SU-DHL-6 (cell line): ENCODE results near the gene TTN.
A peak's percentile ranks its signal among the peaks of the same experiment; 100 is the strongest.

Experiments
- H2AFZ ChIP-seq: fragments of 200-600 bp; sonication (generic); 2 replicates; pipeline ENCODE4 v1.6.1; 2014; ENCODE audit warnings: low read depth, mild to moderate bottlenecking, moderate library complexity, mixed read lengths, antibody characterized with exemption, low read length; ENCODE audit not compliant: severe bottlenecking
- H3F3A ChIP-seq: fragments of 200-600 bp; shearing (Covaris generic); 2 replicates; pipeline ENCODE4 v1.6.0; 2016; ENCODE audit warnings: antibody characterized with exemption, mild to moderate bottlenecking; ENCODE audit not compliant: insufficient read depth
- H3K27ac ChIP-seq: fragments of 200-600 bp; sonication (generic); 2 replicates; pipeline ENCODE4 v1.5.1; 2016; ENCODE audit warnings: low read depth, mild to moderate bottlenecking, low read length, moderate library complexity, mixed read lengths
- H3K27me3 ChIP-seq: fragments of 200-600 bp; sonication (generic), shearing (Covaris generic); 2 replicates; pipeline ENCODE4 v1.6.0; 2014; ENCODE audit warnings: mild to moderate bottlenecking, low read length
- H3K36me3 ChIP-seq: fragments of 200-600 bp; sonication (generic); 2 replicates; pipeline ENCODE4 v1.6.1; 2014; ENCODE audit warnings: mild to moderate bottlenecking, low read length, mixed read lengths
- H3K4me2 ChIP-seq: fragments of 300-600, 200-600 bp; shearing (Covaris generic), sonication (generic); 2 replicates; pipeline ENCODE4 v1.6.0; 2014; ENCODE audit warnings: low read length, low read depth, mild to moderate bottlenecking; ENCODE audit not compliant: poor library complexity, severe bottlenecking
- H3K4me3 ChIP-seq: fragments of 200-600 bp; sonication (generic); 2 replicates; pipeline ENCODE4 v1.5.1; 2014; ENCODE audit warnings: antibody characterized with exemption, low read length, mild to moderate bottlenecking, mixed read lengths; ENCODE audit not compliant: insufficient read depth, poor library complexity, severe bottlenecking
- H3K79me2 ChIP-seq: fragments of 200-600 bp; sonication (generic); 2 replicates; pipeline ENCODE4 v1.6.1; 2014; ENCODE audit warnings: mild to moderate bottlenecking, low read length, moderate library complexity; ENCODE audit not compliant: insufficient read depth
- H3K9ac ChIP-seq: fragments of 200-600 bp; sonication (generic); 2 replicates; pipeline ENCODE4 v1.7.0; 2014; ENCODE audit warnings: mild to moderate bottlenecking, low read length
- H3K9me2 ChIP-seq: fragments of 200-600 bp; sonication (generic); replicated peaks from 2 replicates; pipeline ENCODE4 v1.6.1; 2014; ENCODE audit warnings: low read length; ENCODE audit not compliant: insufficient read depth
- H3K9me3 ChIP-seq: fragments of 200-600 bp; sonication (generic); 2 replicates; pipeline ENCODE4 v1.6.1; 2014; ENCODE audit warnings: low read length, mixed read lengths; ENCODE audit not compliant: insufficient read depth
- H4K20me1 ChIP-seq: fragments of 200-600 bp; sonication (generic); 2 replicates; pipeline ENCODE4 v1.6.1; 2014; ENCODE audit warnings: low read depth, mild to moderate bottlenecking, antibody characterized with exemption, low read length, moderate library complexity, mixed read lengths
- EZH2phosphoT487 ChIP-seq: fragments of 200-600 bp; sonication (generic), shearing (Covaris generic); conservative IDR thresholded peaks from 2 replicates; pipeline ENCODE4 v1.6.1; 2018; ENCODE audit warnings: mild to moderate bottlenecking, antibody characterized with exemption, low read length, moderate library complexity, mixed read lengths
- TF ChIP-seq, protein P1 (sequence below): fragments of 200-600 bp; sonication (generic); IDR thresholded peaks from one replicate; pipeline ENCODE4 v1.5.1; 2017; ENCODE audit warnings: antibody characterized with exemption, mild to moderate bottlenecking, low read length, moderate library complexity; ENCODE audit not compliant: insufficient read depth, poor library complexity, severe bottlenecking

TTN gene

DNA sequence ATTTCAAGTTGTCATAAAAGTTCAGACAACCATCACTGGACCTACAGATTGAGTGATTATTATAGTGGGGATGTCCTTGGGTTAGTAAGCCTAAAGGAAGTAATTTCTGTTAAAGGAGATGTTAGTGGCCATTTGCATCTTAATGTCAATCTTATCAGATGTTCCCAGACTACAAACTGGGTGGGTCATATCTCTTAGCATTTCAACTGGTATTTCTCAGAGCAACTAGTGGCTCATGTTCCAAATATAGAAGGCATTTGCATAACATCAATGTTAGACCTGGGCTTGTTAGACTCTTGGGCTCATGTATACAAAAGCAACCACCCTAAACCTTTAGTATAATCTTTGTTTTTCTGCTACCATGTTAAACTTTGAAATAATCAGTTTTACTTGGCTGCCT, 309.1 kb downstream of the TTN start:
- peaks cover 42% of the 10 kb centered on the region for H3K36me3 ChIP-seq

DNA sequence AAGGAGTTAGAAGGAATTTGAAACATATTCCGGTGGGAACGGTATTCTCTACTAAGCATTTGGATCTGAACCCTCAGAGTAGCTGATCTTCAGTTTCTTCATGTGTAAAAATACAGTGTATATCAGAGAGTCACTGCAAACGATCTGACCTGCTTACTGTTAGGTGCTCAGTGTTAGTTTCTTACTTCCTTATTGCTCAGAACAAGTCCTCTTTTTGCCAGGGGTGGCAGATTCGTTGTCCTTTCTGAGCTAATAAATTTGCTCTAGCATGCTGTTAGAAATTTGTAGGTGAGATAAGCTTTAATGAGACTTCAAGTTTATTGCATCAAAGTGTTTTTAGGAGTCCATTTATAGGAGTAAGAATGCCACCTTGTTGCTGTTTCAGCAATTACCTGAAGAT, 311.2 kb downstream of the TTN start:
- Histone ChIP-seq H3K36me3 (peaks cover 25% of the 10 kb centered on the region; the same call in 1 of the 2 replicates), H3K4me2 (no peak overlapping the region)

More for the DNA sequence above, 309.1 kb downstream of the TTN start:
- H4K20me1 ChIP-seq = no peaks in the 10 kb centered on the region
- H3F3A ChIP-seq = no peaks in the 10 kb centered on the region
- no peak overlapping the region for H3K27ac ChIP-seq
- TF ChIP-seq, protein P1, sequence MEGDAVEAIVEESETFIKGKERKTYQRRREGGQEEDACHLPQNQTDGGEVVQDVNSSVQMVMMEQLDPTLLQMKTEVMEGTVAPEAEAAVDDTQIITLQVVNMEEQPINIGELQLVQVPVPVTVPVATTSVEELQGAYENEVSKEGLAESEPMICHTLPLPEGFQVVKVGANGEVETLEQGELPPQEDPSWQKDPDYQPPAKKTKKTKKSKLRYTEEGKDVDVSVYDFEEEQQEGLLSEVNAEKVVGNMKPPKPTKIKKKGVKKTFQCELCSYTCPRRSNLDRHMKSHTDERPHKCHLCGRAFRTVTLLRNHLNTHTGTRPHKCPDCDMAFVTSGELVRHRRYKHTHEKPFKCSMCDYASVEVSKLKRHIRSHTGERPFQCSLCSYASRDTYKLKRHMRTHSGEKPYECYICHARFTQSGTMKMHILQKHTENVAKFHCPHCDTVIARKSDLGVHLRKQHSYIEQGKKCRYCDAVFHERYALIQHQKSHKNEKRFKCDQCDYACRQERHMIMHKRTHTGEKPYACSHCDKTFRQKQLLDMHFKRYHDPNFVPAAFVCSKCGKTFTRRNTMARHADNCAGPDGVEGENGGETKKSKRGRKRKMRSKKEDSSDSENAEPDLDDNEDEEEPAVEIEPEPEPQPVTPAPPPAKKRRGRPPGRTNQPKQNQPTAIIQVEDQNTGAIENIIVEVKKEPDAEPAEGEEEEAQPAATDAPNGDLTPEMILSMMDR = no peak
- TF ChIP-seq EZH2phosphoT487 = no peak
- no peaks in the 10 kb centered on the region for H3K9me3 ChIP-seq
- no peaks in the 10 kb centered on the region for H3K27me3 ChIP-seq
- no peak overlapping the region for H2AFZ ChIP-seq
- no peak overlapping the region for H3K4me3 ChIP-seq
- no peaks in the 10 kb centered on the region for H3K79me2 ChIP-seq
- no peaks in the 10 kb centered on the region for H3K9me2 ChIP-seq
- H3K9ac ChIP-seq = no peak overlapping the region
- peak overlapping the region; percentile 26 for H3K4me2 ChIP-seq

DNA sequence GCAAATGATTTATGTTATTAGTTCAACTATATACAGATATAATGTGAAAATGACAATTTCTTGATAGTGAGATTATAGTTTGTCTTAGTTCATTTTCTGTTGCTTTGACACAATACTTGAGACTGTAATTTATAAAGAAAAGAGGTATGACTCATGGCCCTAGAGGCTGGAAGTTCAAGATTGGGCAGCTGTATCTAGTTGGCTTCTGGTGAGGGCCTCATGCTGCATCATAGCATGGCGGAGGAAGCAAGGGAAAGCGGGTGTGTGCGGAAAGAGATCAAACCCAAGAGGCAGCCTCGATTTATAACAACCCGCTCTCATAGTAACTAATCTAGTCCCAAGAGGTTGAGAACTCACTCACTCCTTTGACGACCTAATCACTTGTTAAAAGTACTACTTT, 315.6 kb downstream of the TTN start:
- TF ChIP-seq EZH2phosphoT487 = no peak
- TF ChIP-seq, protein P1 = no peak
- no peaks in the 10 kb centered on the region for H3K9me2 ChIP-seq
- H4K20me1 ChIP-seq = no peaks in the 10 kb centered on the region
- H3K4me3 ChIP-seq = no peak overlapping the region
- peaks cover 7% of the 10 kb centered on the region; the same call in 1 of the 2 replicates for H3K79me2 ChIP-seq
- no peak overlapping the region for H3K4me2 ChIP-seq
- H2AFZ ChIP-seq = no peak overlapping the region
- no peaks in the 10 kb centered on the region for H3F3A ChIP-seq
- no peak overlapping the region for H3K9ac ChIP-seq
- H3K27me3 ChIP-seq = no peaks in the 10 kb centered on the region
- no peaks in the 10 kb centered on the region for H3K9me3 ChIP-seq
- no peak overlapping the region for H3K27ac ChIP-seq
- peaks cover 13% of the 10 kb centered on the region; the same call in 1 of the 2 replicates for H3K36me3 ChIP-seq

More for the DNA sequence above, 311.2 kb downstream of the TTN start:
- Histone ChIP-seq H3K79me2 (no peaks in the 10 kb centered on the region), H3K27ac (no peak overlapping the region), H3K27me3 (no peaks in the 10 kb centered on the region), H3K9me2 (no peaks in the 10 kb centered on the region), H3K9ac (no peak overlapping the region), H2AFZ (no peak overlapping the region), H3F3A (no peaks in the 10 kb centered on the region), H4K20me1 (no peaks in the 10 kb centered on the region), H3K9me3 (no peaks in the 10 kb centered on the region), H3K4me3 (no peak overlapping the region)
- TF ChIP-seq, protein P1 = no peak
- TF ChIP-seq EZH2phosphoT487 = no peak
